Hepatocyte (in vitro differentiated cells): ENCODE measurements around the gene ZC3H8. TPM values are rescaled to one million over a fixed set of nuclear protein-coding genes. Genes with fewer than 3 reads are reported as not detected.

ENCODE experiments used
- DNase-seq: peaks from one replicate; pipeline ENCODE4 v3.0.0-alpha.2; 2016; ENCODE audit warnings: low spot score
- H2AFZ ChIP-seq: fragments of 200-600 bp; sonication (generic); 2 replicates; pipeline ENCODE4 v1.6.0; 2016; ENCODE audit warnings: antibody characterized with exemption, mild to moderate bottlenecking
- H3K27ac ChIP-seq: fragments of 200-600 bp; sonication (generic); 2 replicates; pipeline ENCODE4 v1.5.1; 2016; ENCODE audit warnings: mild to moderate bottlenecking
- H3K27me3 ChIP-seq: fragments of 200-600 bp; sonication (generic); 2 replicates; pipeline ENCODE4 v1.6.1; 2016
- H3K36me3 ChIP-seq: fragments of 200-600 bp; sonication (generic); replicated peaks from 2 replicates; pipeline ENCODE4 v1.5.1; 2016; ENCODE audit warnings: low read depth; ENCODE audit not compliant: insufficient read depth
- H3K4me1 ChIP-seq: fragments of 200-600 bp; sonication (generic); 2 replicates; pipeline ENCODE4 v1.5.1; 2016; ENCODE audit warnings: mild to moderate bottlenecking, moderate library complexity; ENCODE audit not compliant: insufficient read depth
- H3K4me2 ChIP-seq: fragments of 200-600 bp; sonication (generic); 2 replicates; pipeline ENCODE4 v1.6.0; 2016
- H3K4me3 ChIP-seq: fragments of 200-600 bp; sonication (generic); 2 replicates; pipeline ENCODE4 v1.5.1; 2016; ENCODE audit warnings: mild to moderate bottlenecking
- H3K79me2 ChIP-seq: fragments of 200-600 bp; sonication (generic); 2 replicates; pipeline ENCODE4 v1.6.0; 2017; ENCODE audit warnings: mild to moderate bottlenecking
- H3K9me2 ChIP-seq: fragments of 200-600 bp; sonication (generic); replicated peaks from 2 replicates; pipeline ENCODE4 v1.6.0; 2017; ENCODE audit warnings: mild to moderate bottlenecking; ENCODE audit not compliant: insufficient read depth
- H3K9me3 ChIP-seq: fragments of 200-600 bp; sonication (generic); 2 replicates; pipeline ENCODE4 v1.5.1; 2016; ENCODE audit warnings: low read depth, mild to moderate bottlenecking
- H4K20me1 ChIP-seq: fragments of 200-600 bp; sonication (generic); 2 replicates; pipeline ENCODE4 v1.6.0; 2016; ENCODE audit warnings: mild to moderate bottlenecking; ENCODE audit not compliant: insufficient read depth, poor library complexity, severe bottlenecking
- CTCF ChIP-seq: fragments of 200-600 bp; sonication (generic); IDR thresholded peaks from 2 replicates; pipeline ENCODE4 v1.5.1; 2016; ENCODE audit warnings: antibody characterized with exemption, mild to moderate bottlenecking; ENCODE audit not compliant: poor library complexity
- EZH2 ChIP-seq: fragments of 200-600 bp; sonication (generic); IDR thresholded peaks from 2 replicates; pipeline ENCODE4 v1.6.1; 2016; ENCODE audit warnings: antibody characterized with exemption, mild to moderate bottlenecking, borderline replicate concordance
- EZH2phosphoT487 ChIP-seq: fragments of 200-600 bp; sonication (generic); IDR thresholded peaks from one replicate; pipeline ENCODE4 v1.6.1; 2018; ENCODE audit warnings: antibody characterized with exemption, mild to moderate bottlenecking, low read depth, moderate library complexity; ENCODE audit not compliant: unreplicated experiment, severe bottlenecking
- WGBS: methylation state at CpG from one replicate; pipeline ENCODE4 v1.1.6; 2016; ENCODE audit warnings: low lambda C conversion rate; ENCODE audit errors: missing lambda C conversion rate; 5-methylcytosine and 5-hydroxymethylcytosine counted together
- polyA plus RNA-seq: library from polyadenylated mRNA; unstranded; fragments of >200 nt; fragmentation: Nextera tagmentation; extraction: Ambion mirVana; gene quantifications from 2 replicates; pipeline ENCODE4 v1.2.1, GENCODE V29; 2016
- total RNA-seq: library from RNA; depleted of rRNA; stranded (reverse); fragments of >200 nt; gene quantifications from 2 replicates; pipeline ENCODE4 v1.2.3, GENCODE V29; 2014

ZC3H8 gene
- total and polyA plus RNA-seq, 2 experiments from 2014 or later: 13.6 to 17.5 TPM

GRCh38 chr2:112195950-112196349, 58.9 kb downstream of the ZC3H8 start:
- no peak overlapping the region for H2AFZ ChIP-seq
- H3K36me3 ChIP-seq: no peaks in the 10 kb centered on the region
- no peaks in the 10 kb centered on the region for H3K9me3 ChIP-seq
- DNase-seq: no peak
- H3K4me2 ChIP-seq: no peak overlapping the region
- no peaks in the 10 kb centered on the region for H3K9me2 ChIP-seq
- no peak overlapping the region for H3K27ac ChIP-seq
- no peak overlapping the region for H3K4me3 ChIP-seq
- H3K79me2 ChIP-seq: no peaks in the 10 kb centered on the region
- H3K27me3 ChIP-seq: no peaks in the 10 kb centered on the region
- TF ChIP-seq CTCF (no peak), EZH2 (no peak), EZH2phosphoT487 (no peak)
- no peaks in the 10 kb centered on the region for H4K20me1 ChIP-seq
- H3K4me1 ChIP-seq: no peaks in the 10 kb centered on the region

- H3K27ac ChIP-seq: no peak overlapping the region
- no peak overlapping the region for H2AFZ ChIP-seq
- H3K9me2 ChIP-seq: no peaks in the 10 kb centered on the region
- H3K36me3 ChIP-seq: no peaks in the 10 kb centered on the region
- H4K20me1 ChIP-seq: no peaks in the 10 kb centered on the region
- H3K9me3 ChIP-seq: no peaks in the 10 kb centered on the region
- no peaks in the 10 kb centered on the region for H3K79me2 ChIP-seq
- H3K4me2 ChIP-seq: no peak overlapping the region
- no peaks in the 10 kb centered on the region for H3K27me3 ChIP-seq
- TF ChIP-seq EZH2 (no peak), CTCF (no peak), EZH2phosphoT487 (no peak)
- DNase-seq: no peak
- WGBS: 90% methylated on average over 8 of the region's 8 CpGs
- H3K4me1 ChIP-seq: no peaks in the 10 kb centered on the region
- no peak overlapping the region for H3K4me3 ChIP-seq
These were observed 59.6 kb downstream of the ZC3H8 start for GRCh38 chr2:112195167-112195766.

GRCh38 chr2:112194482-112194881, 60.4 kb downstream of the ZC3H8 start:
- Histone ChIP-seq H3K27me3 (no peaks in the 10 kb centered on the region), H3K4me2 (no peak overlapping the region), H3K9me2 (no peaks in the 10 kb centered on the region), H3K9me3 (no peaks in the 10 kb centered on the region), H3K4me3 (no peak overlapping the region), H3K36me3 (no peaks in the 10 kb centered on the region), H2AFZ (no peak overlapping the region), H3K27ac (no peak overlapping the region), H3K79me2 (no peaks in the 10 kb centered on the region), H4K20me1 (no peaks in the 10 kb centered on the region), H3K4me1 (no peaks in the 10 kb centered on the region)
- TF ChIP-seq CTCF (no peak), EZH2 (no peak), EZH2phosphoT487 (no peak)
- 70% methylated on average over 4 of the region's 4 CpGs for WGBS
- no peak for DNase-seq

GRCh38 chr2:112194028-112194427, 60.8 kb downstream of the ZC3H8 start:
- no peak overlapping the region for H3K4me3 ChIP-seq
- H3K9me2 ChIP-seq: no peaks in the 10 kb centered on the region
- H3K27ac ChIP-seq: no peak overlapping the region
- TF ChIP-seq EZH2phosphoT487 (no peak), CTCF (no peak), EZH2 (no peak)
- no peaks in the 10 kb centered on the region for H4K20me1 ChIP-seq
- H3K36me3 ChIP-seq: no peaks in the 10 kb centered on the region
- WGBS: 92% methylated on average over 2 of the region's 2 CpGs
- DNase-seq: no peak
- no peaks in the 10 kb centered on the region for H3K27me3 ChIP-seq
- no peak overlapping the region for H3K4me2 ChIP-seq
- no peaks in the 10 kb centered on the region for H3K4me1 ChIP-seq
- no peak overlapping the region for H2AFZ ChIP-seq
- no peaks in the 10 kb centered on the region for H3K79me2 ChIP-seq
- H3K9me3 ChIP-seq: no peaks in the 10 kb centered on the region
